GM18520 (cell line): Measurements from ENCODE around the gene TCEA3.

Source experiments
- ATAC-seq: cut with Tn5 transposase; IDR thresholded peaks from one replicate; pipeline ENCODE4 v1.9.1; 2021; ENCODE audit not compliant: unreplicated experiment

The TCEA3 gene

GRCh38 chr1:23341931-23342692 is 82.4 kb downstream of the TCEA3 start:
- no peak for ATAC-seq

- no peak for ATAC-seq
Observed at GRCh38 chr1:23339632-23340031, 84.9 kb downstream of the TCEA3 start.

GRCh38 chr1:23337869-23338268 is 86.7 kb downstream of the TCEA3 start:
- ATAC-seq, result no peak

GRCh38 chr1:23331713-23332112 is 92.8 kb downstream of the TCEA3 start:
- no peak for ATAC-seq
